Mesenchymal stem cell (in vitro differentiated cells and primary cell): ENCODE results near the gene CERS5.
A peak's percentile ranks its signal among the peaks of the same experiment; 100 is the strongest.

Source experiments
- DNase-seq: peaks from one replicate; pipeline ENCODE4 v3.0.0-alpha.2; 2013
- H2AFZ ChIP-seq: one replicate; pipeline ENCODE4 v1.6.1; 2013; ENCODE audit warnings: low read depth, mild to moderate bottlenecking, control low read depth, inconsistent platforms, low read length, moderate library complexity
- H2AK5ac ChIP-seq: 2 replicates; pipeline ENCODE4 v1.6.1; 2013; ENCODE audit warnings: low read length, moderate library complexity, mild to moderate bottlenecking, inconsistent platforms; ENCODE audit not compliant: severe bottlenecking
- H2BK120ac ChIP-seq: one replicate; pipeline ENCODE4 v1.6.1; 2013; ENCODE audit warnings: low read depth, mild to moderate bottlenecking, inconsistent platforms, low read length, moderate library complexity
- H2BK12ac ChIP-seq, 2 experiments: one replicate each; pipeline ENCODE4 v1.6.1; 2013; ENCODE audit warnings: inconsistent platforms in 2 of 2, low read length in 2 of 2, mild to moderate bottlenecking in 2 of 2, moderate library complexity in 2 of 2, control low read depth in 1 of 2
- H2BK15ac ChIP-seq: one replicate; pipeline ENCODE4 v1.6.1; 2013; ENCODE audit warnings: mild to moderate bottlenecking, low read depth, inconsistent platforms; ENCODE audit not compliant: poor library complexity, severe bottlenecking
- H2BK5ac ChIP-seq: 2 replicates; pipeline ENCODE4 v1.6.1; 2013; ENCODE audit warnings: low read depth, mild to moderate bottlenecking, low read length, control low read depth, inconsistent platforms; ENCODE audit not compliant: poor library complexity, severe bottlenecking
- H3K14ac ChIP-seq, 2 experiments: one replicate each; pipeline ENCODE4 v1.6.1; 2013; ENCODE audit warnings: inconsistent platforms in 2 of 2, low read length in 2 of 2, control low read depth in 1 of 2, mild to moderate bottlenecking in 1 of 2, moderate library complexity in 1 of 2
- H3K18ac ChIP-seq, 2 experiments: one replicate each; pipeline ENCODE4 v1.6.1; 2013; ENCODE audit warnings: inconsistent platforms in 2 of 2, low read length in 2 of 2, control low read depth in 1 of 2, low read depth in 1 of 2, mild to moderate bottlenecking in 1 of 2
- H3K23ac ChIP-seq, 2 experiments: one replicate each; pipeline ENCODE4 v1.6.1; 2013; ENCODE audit warnings: inconsistent platforms in 2 of 2, low read length in 2 of 2, mild to moderate bottlenecking in 2 of 2, moderate library complexity in 2 of 2, control low read depth in 1 of 2
- H3K27ac ChIP-seq: 2 replicates; pipeline ENCODE4 v1.5.1; 2013; ENCODE audit warnings: mild to moderate bottlenecking, moderate library complexity, low read length, control low read depth, inconsistent platforms; ENCODE audit not compliant: poor library complexity, severe bottlenecking
- H3K27me3 ChIP-seq, 2 experiments: 2 replicates each; pipeline versions ENCODE4 v1.6.1 to v1.7.0; 2013; ENCODE audit warnings: low read length in 2 of 2, mild to moderate bottlenecking in 2 of 2, moderate library complexity in 2 of 2, control low read depth in 1 of 2, inconsistent platforms in 1 of 2; ENCODE audit not compliant: control insufficient read depth in 1 of 2, insufficient read depth in 1 of 2
- H3K36me3 ChIP-seq, 2 experiments: 2 replicates each; pipeline versions ENCODE4 v1.6.1 to v1.7.0; 2013; ENCODE audit warnings: low read length in 2 of 2, control low read depth in 1 of 2, inconsistent platforms in 1 of 2, low read depth in 1 of 2, mild to moderate bottlenecking in 1 of 2; ENCODE audit not compliant: insufficient read depth in 2 of 2, control insufficient read depth in 1 of 2
- H3K4ac ChIP-seq, 2 experiments: one replicate each; pipeline ENCODE4 v1.6.1; 2013; ENCODE audit warnings: inconsistent platforms in 2 of 2, low read length in 2 of 2, mild to moderate bottlenecking in 2 of 2, moderate library complexity in 2 of 2, control low read depth in 1 of 2, low read depth in 1 of 2
- H3K4me1 ChIP-seq: 2 replicates; pipeline ENCODE4 v1.6.1; 2013; ENCODE audit warnings: low read depth, low read length, control low read depth; ENCODE audit not compliant: control insufficient read depth, insufficient read depth
- H3K4me2 ChIP-seq: 2 replicates; pipeline ENCODE4 v1.6.1; 2013; ENCODE audit warnings: low read length, mild to moderate bottlenecking, inconsistent platforms; ENCODE audit not compliant: poor library complexity, severe bottlenecking
- H3K4me3 ChIP-seq, 2 experiments: 2 replicates each; pipeline versions ENCODE4 v1.5.1 to v1.7.0; 2013; ENCODE audit warnings: low read length in 2 of 2, mild to moderate bottlenecking in 2 of 2, control low read depth in 1 of 2, low read depth in 1 of 2; ENCODE audit not compliant: insufficient read depth in 1 of 2
- H3K79me1 ChIP-seq: replicated peaks from 2 replicates; pipeline ENCODE4 v1.6.1; 2013; ENCODE audit warnings: mild to moderate bottlenecking, control low read depth, low read length, inconsistent platforms; ENCODE audit not compliant: poor library complexity, severe bottlenecking
- H3K9ac ChIP-seq: 2 replicates; pipeline ENCODE4 v1.7.0; 2013; ENCODE audit warnings: mild to moderate bottlenecking, low read length, moderate library complexity
- H3K9me3 ChIP-seq: 2 replicates; pipeline ENCODE4 v1.7.0; 2013; ENCODE audit warnings: mild to moderate bottlenecking, low read length; ENCODE audit not compliant: control insufficient read depth
- H4K8ac ChIP-seq: one replicate; pipeline ENCODE4 v1.6.1; 2013; ENCODE audit warnings: inconsistent platforms, mild to moderate bottlenecking, low read length, moderate library complexity
- H4K91ac ChIP-seq: one replicate; pipeline ENCODE4 v1.6.1; 2013; ENCODE audit warnings: mild to moderate bottlenecking, low read length, inconsistent platforms
- WGBS: methylation state at CpG from one replicate; pipeline ENCODE4 v1.1.7; 2013; ENCODE audit warnings: mixed read lengths; 5-methylcytosine and 5-hydroxymethylcytosine counted together

The CERS5 gene

DNA sequence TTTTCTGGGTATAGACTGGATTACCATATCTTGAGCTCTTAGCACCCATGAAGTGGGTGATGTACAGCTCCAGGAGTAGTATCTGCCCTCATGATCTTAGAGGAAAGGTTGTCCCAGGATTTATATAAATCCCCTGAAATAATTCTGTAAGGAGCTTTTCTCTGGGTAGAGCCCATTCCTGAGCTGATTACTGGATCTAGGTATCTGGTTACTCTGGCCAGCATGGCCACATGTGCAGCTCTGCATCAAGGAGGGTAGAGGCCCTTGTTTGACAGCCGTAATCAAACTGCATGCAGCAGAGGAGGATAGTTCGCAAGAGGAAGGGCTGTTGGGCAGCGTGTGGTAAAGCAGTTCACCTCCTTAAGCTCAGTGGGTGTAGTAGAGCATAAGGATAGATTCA lies 46.6 kb downstream of the CERS5 start:
- H3K14ac ChIP-seq = no peak overlapping the region
- H2BK5ac ChIP-seq = no peak overlapping the region
- H3K4me3 ChIP-seq = no peak overlapping the region
- no peaks in the 10 kb centered on the region for H3K27me3 ChIP-seq
- no peak overlapping the region for H2BK15ac ChIP-seq
- H3K79me1 ChIP-seq = peaks cover 31% of the 10 kb centered on the region
- no peak overlapping the region for H2BK120ac ChIP-seq
- no peak overlapping the region for H3K4me2 ChIP-seq
- H3K27ac ChIP-seq = no peak overlapping the region
- no peak overlapping the region for H4K91ac ChIP-seq
- H3K9ac ChIP-seq = no peak overlapping the region
- H3K23ac ChIP-seq = no peak overlapping the region
- WGBS = 95% methylated on average over 3 of the region's 3 CpGs
- H4K8ac ChIP-seq = no peak overlapping the region
- no peaks in the 10 kb centered on the region for H3K4me1 ChIP-seq
- no peak overlapping the region for H2BK12ac ChIP-seq
- peaks cover 38 to 80% of the 10 kb centered on the region in 2 experiments for H3K36me3 ChIP-seq
- H2AFZ ChIP-seq = no peak overlapping the region
- H3K9me3 ChIP-seq = no peaks in the 10 kb centered on the region
- no peak overlapping the region for H2AK5ac ChIP-seq
- DNase-seq = no peak
- H3K18ac ChIP-seq = no peak overlapping the region
- H3K4ac ChIP-seq = no peak overlapping the region

- Histone ChIP-seq H3K27me3 (no peaks in the 10 kb centered on the region), H2BK12ac (no peak overlapping the region), H2BK120ac (no peak overlapping the region), H2AK5ac (no peak overlapping the region), H3K23ac (no peak overlapping the region), H3K4me1 (no peaks in the 10 kb centered on the region), H3K9me3 (no peaks in the 10 kb centered on the region), H4K8ac (no peak overlapping the region), H3K36me3 (peaks cover 40 to 78% of the 10 kb centered on the region in 2 experiments), H3K4ac (no peak overlapping the region), H3K4me3 (no peak overlapping the region), H3K18ac (no peak overlapping the region), H3K4me2 (no peak overlapping the region), H2AFZ (no peak overlapping the region), H3K27ac (no peak overlapping the region), H2BK15ac (no peak overlapping the region), H3K14ac (no peak overlapping the region), H2BK5ac (no peak overlapping the region), H3K79me1 (peaks cover 31% of the 10 kb centered on the region), H4K91ac (no peak overlapping the region), H3K9ac (no peak overlapping the region)
- WGBS = 92% methylated on average over 2 of the region's 2 CpGs
- DNase-seq = no peak
These were observed 47.8 kb downstream of the CERS5 start for GRCh38 chr12:50119387-50119786.

DNA sequence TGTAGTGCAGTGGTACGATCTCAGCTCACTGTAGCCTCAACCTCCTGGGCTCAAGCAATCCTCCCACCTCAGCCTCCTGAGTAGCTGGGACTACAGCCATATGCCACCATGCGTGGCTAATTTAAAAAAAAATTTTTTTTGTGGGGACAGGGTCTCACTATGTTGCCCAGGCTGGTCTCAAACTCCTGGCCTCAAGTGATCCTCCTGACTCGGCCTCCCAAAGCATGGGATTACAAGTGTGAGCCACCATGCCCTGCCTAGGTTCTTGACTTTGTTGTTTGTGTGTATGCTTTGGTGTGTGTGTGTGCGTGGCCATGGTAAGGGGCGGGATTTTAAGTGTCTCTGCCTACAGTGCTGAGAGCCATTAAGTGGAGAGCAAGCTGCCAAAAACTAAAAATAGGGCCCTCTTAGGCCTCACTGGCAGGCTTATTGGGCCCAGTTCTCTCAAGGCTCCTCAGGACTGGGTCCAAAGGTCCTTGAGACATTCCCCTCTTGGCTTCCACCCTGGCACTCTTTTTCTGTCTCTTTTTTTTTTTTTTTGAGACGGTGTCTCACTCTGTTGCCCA lies 50.0 kb downstream of the CERS5 start:
- no peak overlapping the region for H2AFZ ChIP-seq
- WGBS = over 99% methylated on average over 6 of the region's 6 CpGs
- peaks cover 27% of the 10 kb centered on the region for H3K79me1 ChIP-seq
- H3K4me1 ChIP-seq = peaks cover 2% of the 10 kb centered on the region
- no peak overlapping the region for H4K91ac ChIP-seq
- H3K36me3 ChIP-seq = peaks cover 35 to 58% of the 10 kb centered on the region in 2 experiments
- H3K9ac ChIP-seq = peak overlapping the region; percentile 5
- DNase-seq = no peak
- H2BK12ac ChIP-seq = no peak overlapping the region
- H3K4ac ChIP-seq = no peak overlapping the region
- H3K14ac ChIP-seq = no peak overlapping the region
- no peaks in the 10 kb centered on the region for H3K9me3 ChIP-seq
- H3K27ac ChIP-seq = no peak overlapping the region
- H3K4me3 ChIP-seq = no peak overlapping the region
- no peak overlapping the region for H3K18ac ChIP-seq
- no peak overlapping the region for H2BK120ac ChIP-seq
- no peak overlapping the region for H3K23ac ChIP-seq
- H3K27me3 ChIP-seq = no peaks in the 10 kb centered on the region
- no peak overlapping the region for H2AK5ac ChIP-seq
- H2BK5ac ChIP-seq = no peak overlapping the region
- peak overlapping the region; percentile 11 for H3K4me2 ChIP-seq
- no peak overlapping the region for H2BK15ac ChIP-seq
- H4K8ac ChIP-seq = no peak overlapping the region

- no peak overlapping the region for H2BK15ac ChIP-seq
- H2BK12ac ChIP-seq = peak overlapping the region in 1 of 2 experiments; percentile 65
- no peak overlapping the region for H2BK120ac ChIP-seq
- peak overlapping the region in 1 of 2 experiments; percentile 95 for H3K14ac ChIP-seq
- peak overlapping the region; percentile 55 to 64 for H3K4ac ChIP-seq
- H3K9ac ChIP-seq = peak overlapping the region; percentile 100
- peak overlapping the region; percentile 87 for H4K91ac ChIP-seq
- DNase-seq = peak; percentile 75
- 28% methylated on average over 21 of the region's 26 CpGs for WGBS
- H3K36me3 ChIP-seq = peaks cover 14 to 20% of the 10 kb centered on the region in 2 experiments
- H4K8ac ChIP-seq = peak overlapping the region; percentile 83
- H3K23ac ChIP-seq = no peak overlapping the region
- H3K27me3 ChIP-seq = no peaks in the 10 kb centered on the region
- H3K27ac ChIP-seq = peak overlapping the region; percentile 85
- H3K4me1 ChIP-seq = peaks cover 32% of the 10 kb centered on the region
- no peak overlapping the region for H2BK5ac ChIP-seq
- no peak overlapping the region for H2AK5ac ChIP-seq
- peak overlapping the region; percentile 92 for H2AFZ ChIP-seq
- H3K4me3 ChIP-seq = peak overlapping the region; percentile 83 to 100
- peak overlapping the region; percentile 91 to 93 for H3K18ac ChIP-seq
- H3K9me3 ChIP-seq = no peaks in the 10 kb centered on the region
- H3K79me1 ChIP-seq = peaks cover 3% of the 10 kb centered on the region
- peak overlapping the region; percentile 67 for H3K4me2 ChIP-seq
These were observed 54.5 kb downstream of the CERS5 start for GRCh38 chr12:50112456-50113218.
